ENCODE measurements around the gene IDH3G.

- no peak for TF ChIP-seq CTCF (IDR thresholded peaks at IDR 0.05 in 8 of 11, conservative IDR thresholded peaks at IDR 0.05 in 3 of 11)
- TF ChIP-seq POLR2AphosphoS5 (IDR thresholded peaks at IDR 0.05) = no peak
- no peak for TF ChIP-seq POLR2A (IDR thresholded peaks at IDR 0.05)
These were observed 18.7 kb downstream of the IDH3G start for GRCh38 chrX:153775293-153776119.

All from spleen (tissue), 7 donors.